HG03457 (cell line): ENCODE data around the gene SPSB1.

Experiments
- ATAC-seq: cut with Tn5 transposase; IDR thresholded peaks from one replicate; pipeline ENCODE4 v1.9.1; 2021; ENCODE audit warnings: moderate number of reproducible peaks; ENCODE audit not compliant: unreplicated experiment

The SPSB1 gene

GRCh38 chr1:9361630-9362260 lies 69.1 kb downstream of the SPSB1 start:
- ATAC-seq, result no peak

- no peak for ATAC-seq
Observed at GRCh38 chr1:9362488-9362887, 69.8 kb downstream of the SPSB1 start.

DNA sequence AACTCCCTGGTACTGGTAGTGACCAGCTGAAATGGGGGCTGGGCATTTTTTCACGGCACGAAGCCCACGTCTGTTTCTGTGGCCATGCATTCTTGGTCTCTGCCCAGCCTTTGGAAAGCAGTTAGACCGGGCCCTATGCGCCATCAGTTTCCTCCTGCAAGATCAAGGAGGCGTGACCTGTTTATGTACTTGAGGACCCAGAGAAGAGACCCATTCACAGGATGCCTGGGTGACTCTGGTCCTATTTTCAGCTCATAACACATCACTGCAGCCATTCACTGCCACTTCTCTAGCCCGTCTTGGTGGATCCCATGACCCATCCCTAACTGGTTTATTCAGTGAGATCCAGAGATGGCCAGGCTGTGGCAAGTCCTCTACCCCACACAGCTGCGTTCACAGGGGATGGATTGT lies 70.4 kb downstream of the SPSB1 start:
- ATAC-seq, result no peak

GRCh38 chr1:9366298-9366697 lies 73.6 kb downstream of the SPSB1 start:
- ATAC-seq, result no peak

DNA sequence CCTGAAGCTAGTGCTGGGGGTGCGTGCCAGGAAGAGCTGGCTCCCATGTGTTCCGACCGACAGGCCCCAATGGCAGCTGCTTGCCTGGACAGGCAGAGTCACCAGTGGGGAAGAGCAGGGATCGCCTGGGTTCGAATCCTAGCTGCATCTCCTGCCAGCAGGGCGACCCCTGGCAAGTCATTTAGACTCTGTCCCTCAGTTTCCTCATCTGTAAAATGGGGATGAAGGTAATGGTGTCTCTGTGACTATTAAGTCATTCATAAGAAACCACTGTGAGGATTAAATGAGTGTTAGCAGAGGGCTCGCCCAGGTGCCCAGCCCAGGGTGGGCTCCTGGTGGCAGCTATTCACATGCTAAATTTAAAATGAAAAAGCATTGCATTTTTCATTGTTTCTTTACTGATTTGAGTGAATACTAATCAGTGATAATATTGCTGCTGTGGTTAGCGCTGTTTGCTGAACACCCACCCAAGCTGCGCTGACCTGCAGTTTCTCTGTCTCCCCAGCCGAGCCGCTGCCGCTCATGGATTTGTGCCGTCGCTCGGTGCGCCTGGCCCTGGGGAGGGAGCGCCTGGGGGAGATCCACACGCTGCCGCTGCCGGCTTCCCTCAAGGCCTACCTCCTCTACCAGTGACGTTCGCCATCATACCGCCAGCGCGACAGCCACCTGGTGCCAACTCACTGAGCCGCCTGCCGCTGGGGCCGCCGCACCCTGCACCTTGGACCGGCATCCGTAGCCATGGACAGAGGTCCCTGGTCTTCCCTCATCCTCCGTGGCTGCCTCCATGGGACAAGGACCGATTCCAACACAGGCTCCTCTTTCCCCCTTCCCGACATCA lies 74.5 kb downstream of the SPSB1 start:
- no peak for ATAC-seq

- no peak for ATAC-seq
Observed at GRCh38 chr1:9367806-9368205, 75.1 kb downstream of the SPSB1 start.

GRCh38 chr1:9368356-9368755 lies 75.7 kb downstream of the SPSB1 start:
- ATAC-seq, result no peak

GRCh38 chr1:9369964-9370788 lies 77.5 kb downstream of the SPSB1 start:
- no peak for ATAC-seq

DNA sequence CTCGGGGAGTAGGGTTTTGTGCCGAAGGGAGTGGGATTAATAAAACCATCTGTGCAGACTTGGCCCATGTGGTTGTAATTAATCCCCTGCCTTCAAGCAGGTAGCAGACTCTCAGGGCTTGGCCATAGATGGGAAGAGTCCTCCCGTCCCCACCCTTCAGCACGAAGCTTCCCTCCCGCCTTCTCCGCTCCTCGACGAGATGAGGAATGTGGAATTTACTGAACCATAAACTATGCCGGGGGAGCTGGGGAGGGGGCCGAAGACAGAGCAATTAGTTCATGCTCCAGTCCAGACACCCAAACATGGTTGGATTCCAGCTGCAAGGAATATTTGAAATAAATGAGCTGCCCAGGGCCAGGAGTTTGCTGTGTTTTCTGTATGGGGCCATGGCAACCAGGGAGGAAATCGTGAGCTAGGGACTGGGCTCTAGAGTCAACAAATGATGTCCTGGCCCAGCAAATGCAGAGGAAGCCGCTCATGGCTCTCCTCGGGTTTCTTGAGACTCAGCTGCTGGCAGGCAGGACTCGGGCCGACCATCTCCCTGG lies 78.8 kb downstream of the SPSB1 start:
- no peak for ATAC-seq

DNA sequence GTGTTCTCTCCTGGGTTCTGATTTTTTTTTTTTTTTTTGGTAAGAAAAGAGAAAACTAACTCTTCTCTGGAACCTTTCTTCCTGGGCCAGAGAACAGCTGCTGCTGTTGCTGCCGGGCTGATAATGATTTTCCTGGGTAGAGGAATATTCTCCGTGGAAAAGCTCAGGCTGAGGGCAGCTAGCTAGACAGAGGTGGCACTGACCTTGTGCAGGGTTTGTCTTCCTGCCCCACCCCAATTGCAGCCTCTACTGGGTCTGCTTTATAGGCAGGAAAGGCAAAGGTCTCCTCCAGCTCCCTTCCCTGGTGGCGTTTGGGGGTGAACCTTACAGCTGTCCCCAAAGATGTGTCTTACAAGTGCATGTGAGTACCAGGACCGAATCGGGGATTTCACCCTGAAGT lies 79.3 kb downstream of the SPSB1 start:
- no peak for ATAC-seq

- no peak for ATAC-seq
Observed at GRCh38 chr1:9373619-9374018, 80.9 kb downstream of the SPSB1 start.

DNA sequence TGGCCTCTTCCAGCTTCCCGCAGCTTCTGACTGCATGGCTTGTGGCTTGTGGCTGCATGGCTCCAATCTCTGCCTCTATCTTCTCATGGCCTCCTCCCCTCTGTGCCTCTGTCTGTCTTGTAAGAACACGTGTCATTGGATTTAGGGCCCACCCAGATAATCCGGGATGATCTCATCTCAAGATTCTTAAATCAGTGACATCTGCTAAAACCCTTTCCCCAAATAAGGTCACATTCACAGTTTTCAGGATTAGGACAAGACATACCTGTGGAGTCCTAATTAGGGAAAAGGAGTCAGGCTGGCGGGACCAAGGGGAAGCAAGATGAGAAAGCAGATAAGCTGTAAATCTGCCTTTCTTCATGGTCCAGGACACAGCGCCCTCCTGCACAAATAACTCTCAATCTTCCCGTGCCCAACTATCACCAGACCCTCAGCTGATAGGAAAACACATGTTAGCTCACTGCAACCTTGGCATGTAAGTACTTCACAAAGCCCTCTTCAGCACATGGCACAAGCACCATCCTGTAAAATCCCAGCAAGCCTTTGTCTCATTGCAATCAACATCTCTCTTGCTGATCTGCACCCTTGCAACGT lies 82.2 kb downstream of the SPSB1 start:
- no peak for ATAC-seq

DNA sequence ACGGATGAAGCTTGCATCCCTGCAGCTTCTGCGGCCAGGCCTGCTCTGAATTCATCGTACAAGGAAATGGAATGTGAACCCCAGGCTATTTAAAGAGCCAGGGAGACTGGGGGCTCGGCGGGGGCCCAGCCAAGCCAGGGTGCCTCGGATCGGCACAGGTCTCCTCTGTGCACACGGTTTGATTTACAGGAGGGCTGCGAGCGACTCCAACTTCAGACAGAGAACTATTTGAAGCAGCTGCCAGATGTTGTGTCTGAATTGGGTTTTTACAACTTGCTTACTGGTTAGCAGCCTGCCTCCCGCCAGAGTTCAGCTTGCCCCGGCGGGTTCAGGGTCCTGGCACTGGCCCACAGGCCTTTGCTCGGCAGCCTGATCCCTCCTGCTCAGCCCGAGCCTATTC lies 83.2 kb downstream of the SPSB1 start:
- ATAC-seq, result no peak

DNA sequence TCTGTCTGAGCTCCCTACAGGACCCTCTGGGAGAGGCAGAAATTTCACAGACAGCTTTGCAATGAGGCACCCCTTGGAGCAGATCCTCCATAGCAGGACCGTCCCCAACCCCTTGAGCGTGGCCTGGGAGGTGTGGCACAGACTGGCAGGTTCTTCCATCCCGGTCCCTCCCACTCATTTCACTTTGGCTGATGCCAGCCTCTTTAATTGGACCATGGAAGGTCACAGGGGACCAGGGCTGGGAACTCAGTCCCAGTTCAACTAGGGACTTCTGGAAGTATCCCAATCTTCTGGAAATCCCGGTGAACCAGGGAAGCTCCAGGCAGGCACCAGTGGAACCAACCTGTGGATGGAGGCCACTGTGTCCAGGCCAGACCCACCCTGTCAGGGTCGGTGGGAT lies 83.7 kb downstream of the SPSB1 start:
- ATAC-seq, result no peak

DNA sequence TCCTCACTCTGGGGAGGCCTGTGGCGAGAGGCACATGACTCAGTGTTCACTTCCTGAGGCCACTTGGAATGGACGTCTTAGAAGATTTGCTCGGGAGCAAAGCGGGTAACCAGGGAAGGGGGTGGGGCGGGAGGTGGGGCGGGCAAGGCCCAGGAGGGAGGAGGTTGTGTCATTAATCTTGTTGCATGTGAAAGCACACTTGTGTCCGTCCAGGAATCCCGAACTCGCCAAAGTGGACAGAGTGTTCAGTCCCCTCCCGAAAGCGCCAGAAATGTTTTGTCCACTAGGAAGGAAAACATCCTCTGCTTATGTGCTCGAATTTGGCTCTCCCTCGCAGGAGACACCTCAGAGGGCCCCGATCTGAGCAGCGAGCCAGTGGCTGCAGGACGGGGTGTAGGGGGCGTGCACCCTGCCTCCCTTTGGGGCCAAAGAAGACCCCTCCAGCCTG lies 84.2 kb downstream of the SPSB1 start:
- ATAC-seq, result no peak

- ATAC-seq, result no peak
Observed at GRCh38 chr1:9378801-9379200, 86.1 kb downstream of the SPSB1 start.

- no peak for ATAC-seq
Observed at GRCh38 chr1:9380711-9381110, 88.0 kb downstream of the SPSB1 start.

GRCh38 chr1:9382643-9383491 lies 90.2 kb downstream of the SPSB1 start:
- ATAC-seq, result no peak

DNA sequence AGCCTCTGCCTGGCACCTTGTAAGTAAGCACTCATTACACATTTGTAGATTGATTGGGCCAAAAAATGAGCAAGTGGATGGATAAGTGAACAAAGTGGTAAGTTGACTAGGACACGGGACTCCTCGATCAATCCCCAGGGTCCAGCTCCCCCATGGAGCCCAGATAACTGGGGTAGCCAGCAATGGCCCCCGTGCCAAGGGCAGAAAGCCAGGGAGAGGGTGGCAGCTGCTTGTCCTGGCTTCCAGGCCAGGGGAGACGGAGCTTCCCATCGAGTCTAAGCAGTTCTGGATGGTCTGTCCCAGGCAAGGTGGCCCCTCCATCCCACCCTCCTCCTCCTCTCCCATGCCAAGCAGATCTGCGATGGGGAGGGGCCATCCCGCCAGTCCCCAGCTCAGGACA lies 91.4 kb downstream of the SPSB1 start:
- no peak for ATAC-seq

GRCh38 chr1:9384751-9385245 lies 92.1 kb downstream of the SPSB1 start:
- no peak for ATAC-seq
